Measurements from ENCODE around the gene RIPOR1.

RIPOR1 gene

GRCh38 chr16:67540756-67541155 lies 12.1 kb downstream of the RIPOR1 start:
- DNase-seq: no peak

- DNase-seq: no peak
Observed at GRCh38 chr16:67541391-67542263, 13.0 kb downstream of the RIPOR1 start.

GRCh38 chr16:67542464-67542863 lies 13.8 kb downstream of the RIPOR1 start:
- no peak for DNase-seq

GRCh38 chr16:67543036-67543435 lies 14.4 kb downstream of the RIPOR1 start:
- DNase-seq: no peak

GRCh38 chr16:67543582-67543981 lies 15.0 kb downstream of the RIPOR1 start:
- no peak for DNase-seq

- no peak for DNase-seq
Observed at GRCh38 chr16:67544329-67544841, 15.8 kb downstream of the RIPOR1 start.

- no peak for DNase-seq
Observed at GRCh38 chr16:67544844-67545664, 16.4 kb downstream of the RIPOR1 start.

- no peak for DNase-seq
Observed at GRCh38 chr16:67545665-67546024, 17.0 kb downstream of the RIPOR1 start.

GRCh38 chr16:67546091-67546501 lies 17.5 kb downstream of the RIPOR1 start:
- DNase-seq: no peak

GRCh38 chr16:67546761-67547422 lies 18.3 kb downstream of the RIPOR1 start:
- DNase-seq: no peak

- no peak for DNase-seq
Observed at GRCh38 chr16:67547423-67548264, 19.0 kb downstream of the RIPOR1 start.

- no peak for DNase-seq
Observed at GRCh38 chr16:67548265-67549126, 19.9 kb downstream of the RIPOR1 start.

- no peak for DNase-seq
Observed at GRCh38 chr16:67549240-67549639, 20.6 kb downstream of the RIPOR1 start.

- no peak for DNase-seq
Observed at GRCh38 chr16:67549936-67550335, 21.3 kb downstream of the RIPOR1 start.

GRCh38 chr16:67551091-67551490 lies 22.5 kb downstream of the RIPOR1 start:
- no peak for DNase-seq

- no peak for DNase-seq
Observed at GRCh38 chr16:67551972-67552371, 23.3 kb downstream of the RIPOR1 start.

GRCh38 chr16:67552476-67552875 lies 23.8 kb downstream of the RIPOR1 start:
- DNase-seq: no peak

- DNase-seq: no peak
Observed at GRCh38 chr16:67555795-67556212, 27.2 kb downstream of the RIPOR1 start.

GRCh38 chr16:67558859-67559258 lies 30.2 kb downstream of the RIPOR1 start:
- no peak for DNase-seq

GRCh38 chr16:67560827-67561342 lies 32.3 kb downstream of the RIPOR1 start:
- DNase-seq: no peak

- DNase-seq: no peak
Observed at GRCh38 chr16:67561501-67561823, 32.8 kb downstream of the RIPOR1 start.
